ENCODE data around the gene MGAT3.

The MGAT3 gene

GRCh38 chr22:39491696-39492095 is 34.9 kb downstream of the MGAT3 start:
- H3K4me3 ChIP-seq (ENCODE audit: low read depth, low read length), result no peak overlapping the region
- no peak for DNase-seq (ENCODE audit: low read depth)
- in situ Hi-C loops (cut with HindIII; ENCODE audit: low sequenced_read_pairs), result no loop called here
- no peak for TF ChIP-seq CTCF (IDR thresholded peaks at IDR 0.05; ENCODE audit: low read depth, low read length, missing control alignments)

GRCh38 chr22:39492186-39492585 is 35.4 kb downstream of the MGAT3 start:
- TF ChIP-seq CTCF (IDR thresholded peaks at IDR 0.05; ENCODE audit: low read depth, low read length, missing control alignments), result no peak
- DNase-seq (ENCODE audit: low read depth), result no peak
- no peak overlapping the region for H3K4me3 ChIP-seq (ENCODE audit: low read depth, low read length)
- in situ Hi-C loops (cut with HindIII; ENCODE audit: low sequenced_read_pairs), result no loop called here

- in situ Hi-C loops (cut with HindIII; ENCODE audit: low sequenced_read_pairs), result no loop called here
- TF ChIP-seq CTCF (IDR thresholded peaks at IDR 0.05; ENCODE audit: low read depth, low read length, missing control alignments), result no peak
- DNase-seq (ENCODE audit: low read depth), result peak; percentile 47
- H3K4me3 ChIP-seq (ENCODE audit: low read depth, low read length), result no peak overlapping the region
These were observed 36.9 kb downstream of the MGAT3 start for GRCh38 chr22:39493759-39494158.

GRCh38 chr22:39494471-39495120 is 37.8 kb downstream of the MGAT3 start:
- H3K4me3 ChIP-seq (ENCODE audit: low read depth, low read length), result no peak overlapping the region
- in situ Hi-C loops (cut with HindIII; ENCODE audit: low sequenced_read_pairs), result no loop called here
- no peak for DNase-seq (ENCODE audit: low read depth)
- no peak for TF ChIP-seq CTCF (IDR thresholded peaks at IDR 0.05; ENCODE audit: low read depth, low read length, missing control alignments)

- H3K4me3 ChIP-seq (ENCODE audit: low read depth, low read length), result no peak overlapping the region
- in situ Hi-C loops (cut with HindIII; ENCODE audit: low sequenced_read_pairs), result no loop called here
- DNase-seq (ENCODE audit: low read depth), result no peak
- TF ChIP-seq CTCF (IDR thresholded peaks at IDR 0.05; ENCODE audit: low read depth, low read length, missing control alignments), result peak; percentile 87
These were observed 39.5 kb downstream of the MGAT3 start for GRCh38 chr22:39496131-39496838.

- no peak for TF ChIP-seq CTCF (IDR thresholded peaks at IDR 0.05; ENCODE audit: low read depth, low read length, missing control alignments)
- no peak overlapping the region for H3K4me3 ChIP-seq (ENCODE audit: low read depth, low read length)
- no peak for DNase-seq (ENCODE audit: low read depth)
- in situ Hi-C loops (cut with HindIII; ENCODE audit: low sequenced_read_pairs), result no loop called here
These were observed 40.6 kb downstream of the MGAT3 start for GRCh38 chr22:39497429-39497828.

Data from astrocyte of the cerebellum (primary cell).